AG20443 (cell line): ENCODE results near the gene ARHGEF25.
"Not testable (repeated sequence)": the region's sequence is repeated elsewhere in the genome, so short reads cannot be mapped to it uniquely, and the experiment has no call there.

Experiments used
- DNase-seq: peaks from one replicate; pipeline ENCODE4 v3.0.0; 2012; ENCODE audit warnings: low spot score, mixed read lengths

ARHGEF25 gene

GRCh38 chr12:57586128-57586527 lies 25.1 kb upstream of the ARHGEF25 start:
- DNase-seq, result no peak

GRCh38 chr12:57586832-57587429 lies 24.3 kb upstream of the ARHGEF25 start:
- DNase-seq, result no peak

- not testable (repeated sequence) for DNase-seq
Observed at GRCh38 chr12:57588951-57589610, 22.2 kb upstream of the ARHGEF25 start.

- DNase-seq, result no peak
Observed at GRCh38 chr12:57590479-57590863, 20.8 kb upstream of the ARHGEF25 start.

- DNase-seq, result peak; percentile 91
Observed at GRCh38 chr12:57590864-57591781, 20.1 kb upstream of the ARHGEF25 start, which contains the start of gene PIP4K2C. Gene PIP4K2C (plus strand): TSS chr12:57591192. CDS start chr12:57591290, 98 bp downstream.

GRCh38 chr12:57591782-57592325 lies 19.4 kb upstream of the ARHGEF25 start:
- no peak for DNase-seq

GRCh38 chr12:57592551-57593165 lies 18.6 kb upstream of the ARHGEF25 start:
- no peak for DNase-seq

- no peak for DNase-seq
Observed at GRCh38 chr12:57593187-57593586, 18.0 kb upstream of the ARHGEF25 start.

GRCh38 chr12:57600395-57600794 lies 10.8 kb upstream of the ARHGEF25 start:
- no peak for DNase-seq

GRCh38 chr12:57602544-57602943 lies 8.7 kb upstream of the ARHGEF25 start:
- DNase-seq, result no peak

GRCh38 chr12:57603324-57603723 lies 7.9 kb upstream of the ARHGEF25 start:
- no peak for DNase-seq

- DNase-seq, result peak; percentile 74
Observed at GRCh38 chr12:57603815-57604453, 7.3 kb upstream of the ARHGEF25 start.

- peak; percentile 69 for DNase-seq
Observed at GRCh38 chr12:57604454-57604991, 6.7 kb upstream of the ARHGEF25 start, which contains the start of gene DTX3. Gene DTX3 (plus strand): TSS chr12:57604824. CDS start chr12:57606518, 1,694 bp downstream.

GRCh38 chr12:57604992-57605810 lies 6.0 kb upstream of the ARHGEF25 start:
- DNase-seq, result peak; percentile 67

GRCh38 chr12:57605811-57606311 lies 5.4 kb upstream of the ARHGEF25 start:
- no peak for DNase-seq

- DNase-seq, result no peak
Observed at GRCh38 chr12:57606399-57606798, 4.8 kb upstream of the ARHGEF25 start.

- DNase-seq, result no peak
Observed at GRCh38 chr12:57606821-57607220, 4.4 kb upstream of the ARHGEF25 start.

- DNase-seq, result no peak
Observed at GRCh38 chr12:57607958-57608663, 3.1 kb upstream of the ARHGEF25 start.

GRCh38 chr12:57609101-57609780 lies 2.0 kb upstream of the ARHGEF25 start:
- DNase-seq, result no peak
